ENCODE results near the gene EEFSEC.

DNA sequence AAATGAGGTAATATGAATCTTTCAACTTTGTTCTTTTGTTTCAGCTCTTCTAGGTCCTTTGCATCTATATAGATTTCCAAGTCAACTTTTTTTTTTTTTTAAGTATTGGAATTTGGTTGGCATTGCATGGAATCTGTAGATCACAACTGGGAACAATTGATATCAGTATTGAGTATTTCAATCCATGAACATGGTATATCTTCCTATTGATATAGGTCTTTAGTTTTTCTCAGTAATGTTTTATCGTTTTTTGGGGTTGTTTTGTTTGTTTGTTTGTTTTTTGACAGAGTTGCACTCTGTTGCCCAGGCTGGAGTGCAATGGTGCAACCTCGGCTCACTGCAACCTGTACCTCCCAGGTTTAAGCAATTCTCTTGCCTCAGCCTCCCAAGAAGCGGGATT, 137.2 kb downstream of the EEFSEC start:
- TF ChIP-seq POLR2AphosphoS5 (IDR thresholded peaks at IDR 0.05; ENCODE audit: low read depth, low read length), result no peak
- TF ChIP-seq, protein P1, sequence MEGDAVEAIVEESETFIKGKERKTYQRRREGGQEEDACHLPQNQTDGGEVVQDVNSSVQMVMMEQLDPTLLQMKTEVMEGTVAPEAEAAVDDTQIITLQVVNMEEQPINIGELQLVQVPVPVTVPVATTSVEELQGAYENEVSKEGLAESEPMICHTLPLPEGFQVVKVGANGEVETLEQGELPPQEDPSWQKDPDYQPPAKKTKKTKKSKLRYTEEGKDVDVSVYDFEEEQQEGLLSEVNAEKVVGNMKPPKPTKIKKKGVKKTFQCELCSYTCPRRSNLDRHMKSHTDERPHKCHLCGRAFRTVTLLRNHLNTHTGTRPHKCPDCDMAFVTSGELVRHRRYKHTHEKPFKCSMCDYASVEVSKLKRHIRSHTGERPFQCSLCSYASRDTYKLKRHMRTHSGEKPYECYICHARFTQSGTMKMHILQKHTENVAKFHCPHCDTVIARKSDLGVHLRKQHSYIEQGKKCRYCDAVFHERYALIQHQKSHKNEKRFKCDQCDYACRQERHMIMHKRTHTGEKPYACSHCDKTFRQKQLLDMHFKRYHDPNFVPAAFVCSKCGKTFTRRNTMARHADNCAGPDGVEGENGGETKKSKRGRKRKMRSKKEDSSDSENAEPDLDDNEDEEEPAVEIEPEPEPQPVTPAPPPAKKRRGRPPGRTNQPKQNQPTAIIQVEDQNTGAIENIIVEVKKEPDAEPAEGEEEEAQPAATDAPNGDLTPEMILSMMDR (IDR thresholded peaks at IDR 0.05), result no peak
- TF ChIP-seq SIN3A (IDR thresholded peaks at IDR 0.05; ENCODE audit: borderline replicate concordance, insufficient read depth, low read depth, low read length), result no peak
- TF ChIP-seq TCF7L2 (IDR thresholded peaks at IDR 0.05; ENCODE audit: low read depth, low read length), result no peak

All from Panc1 (cell line).